Measurements from ENCODE around the gene ACOX2. TPM values are rescaled to one million over a fixed set of nuclear protein-coding genes. Genes with fewer than 3 reads are reported as not detected.

ACOX2 gene
- total and polyA plus RNA-seq, 2 of the 13 experiments (the other 11 are each of a cell fraction or from before 2014, with no cell fraction given), result 42.6 to 98.5 TPM

- no peak for TF ChIP-seq YY1 (IDR thresholded peaks at IDR 0.05; ENCODE audit: insufficient read depth, insufficient replicate concordance, low read depth, low read length)
- TF ChIP-seq DMTF1 (CRISPR knock-in tag; IDR thresholded peaks at IDR 0.05), result no peak
- no peak for TF ChIP-seq NFIC (IDR thresholded peaks at IDR 0.05; ENCODE audit: low read length)
- TF ChIP-seq ZSCAN22 (CRISPR knock-in tag; IDR thresholded peaks at IDR 0.05), result no peak
- no peak for TF ChIP-seq CBX2 (IDR thresholded peaks at IDR 0.05; ENCODE audit: low read depth, low read length)
- no peak for TF ChIP-seq CBX2 (CRISPR knock-in tag; IDR thresholded peaks at IDR 0.05; ENCODE audit: low read depth)
- TF ChIP-seq MIER2 (CRISPR knock-in tag; IDR thresholded peaks at IDR 0.05), result no peak
- TF ChIP-seq SP4 (CRISPR knock-in tag; IDR thresholded peaks at IDR 0.05), result 0 out of 2 replicates have a peak, but pooled peaks have one; percentile 34
- TF ChIP-seq CHD4 (IDR thresholded peaks at IDR 0.05; ENCODE audit: borderline replicate concordance, low read length), result no peak
- no peak for TF ChIP-seq SSRP1 (CRISPR knock-in tag; IDR thresholded peaks at IDR 0.05)
- TF ChIP-seq MBD4 (IDR thresholded peaks at IDR 0.05; ENCODE audit: borderline replicate concordance, low read length), result no peak
- no peak for TF ChIP-seq ZNF260 (CRISPR knock-in tag; IDR thresholded peaks at IDR 0.05; ENCODE audit: borderline replicate concordance, low read depth)
- no peak for TF ChIP-seq SETDB1 (CRISPR knock-in tag; IDR thresholded peaks at IDR 0.05; ENCODE audit: borderline replicate concordance)
- TF ChIP-seq FOXK2 (IDR thresholded peaks at IDR 0.05), result no peak
- TF ChIP-seq SNAPC5 (CRISPR knock-in tag; IDR thresholded peaks at IDR 0.05; ENCODE audit: borderline replicate concordance), result no peak
- TF ChIP-seq ZFY (CRISPR knock-in tag; IDR thresholded peaks at IDR 0.05), result no peak
- no peak for TF ChIP-seq IRF2 (CRISPR knock-in tag; IDR thresholded peaks at IDR 0.05)
- TF ChIP-seq ARID5B (CRISPR knock-in tag; IDR thresholded peaks at IDR 0.05), result no peak
- no peak for TF ChIP-seq ZNF652 (CRISPR knock-in tag; IDR thresholded peaks at IDR 0.05; ENCODE audit: borderline replicate concordance, low read depth)
- TF ChIP-seq NR2F6 (IDR thresholded peaks at IDR 0.05), result no peak
- no peak for TF ChIP-seq NR2F6 (CRISPR knock-in tag; IDR thresholded peaks at IDR 0.05)
- no peak for TF ChIP-seq ZNF552 (CRISPR knock-in tag; IDR thresholded peaks at IDR 0.05; ENCODE audit: borderline replicate concordance)
- no peak for TF ChIP-seq NR3C1 (CRISPR knock-in tag; IDR thresholded peaks at IDR 0.05)
Observed at GRCh38 chr3:58487140-58487886, 49.7 kb downstream of the ACOX2 start (continued).
